GM19452 (cell line): Measurements from ENCODE around the gene HOXB5.

ENCODE experiments used
- ATAC-seq: cut with Tn5 transposase; IDR thresholded peaks from one replicate; pipeline ENCODE4 v1.9.1; 2021; ENCODE audit not compliant: unreplicated experiment

The HOXB5 gene

GRCh38 chr17:48617471-48618255 lies 24.1 kb upstream of the HOXB5 start:
- no peak for ATAC-seq

- ATAC-seq = no peak
Observed at GRCh38 chr17:48616717-48617470, 23.3 kb upstream of the HOXB5 start.

GRCh38 chr17:48615963-48616716 lies 22.6 kb upstream of the HOXB5 start:
- no peak for ATAC-seq

- ATAC-seq = no peak
Observed at GRCh38 chr17:48615047-48615962, 21.7 kb upstream of the HOXB5 start, which contains the start of gene HOXB8. TSS of gene HOXB8 (minus strand) at chr17:48615292. CDS start at chr17:48614704, 588 bp downstream.

GRCh38 chr17:48613862-48614694 lies 20.5 kb upstream of the HOXB5 start:
- ATAC-seq = no peak

- ATAC-seq = no peak
Observed at GRCh38 chr17:48612854-48613691, 19.5 kb upstream of the HOXB5 start.

- ATAC-seq = no peak
Observed at GRCh38 chr17:48612456-48612853, 18.9 kb upstream of the HOXB5 start.

- no peak for ATAC-seq
Observed at GRCh38 chr17:48611681-48612455, 18.3 kb upstream of the HOXB5 start.

GRCh38 chr17:48611213-48611612 lies 17.6 kb upstream of the HOXB5 start:
- no peak for ATAC-seq

GRCh38 chr17:48610282-48611211 lies 17.0 kb upstream of the HOXB5 start, which contains the start of gene HOXB7:
TSS of gene HOXB7 (minus strand) at chr17:48611017. CDS start at chr17:48610918, 99 bp downstream.
- ATAC-seq = no peak

- no peak for ATAC-seq
Observed at GRCh38 chr17:48609759-48610281, 16.2 kb upstream of the HOXB5 start.

- ATAC-seq = no peak
Observed at GRCh38 chr17:48609033-48609432, 15.5 kb upstream of the HOXB5 start.

- no peak for ATAC-seq
Observed at GRCh38 chr17:48608494-48608834, 14.9 kb upstream of the HOXB5 start.

GRCh38 chr17:48606892-48607614 lies 13.5 kb upstream of the HOXB5 start:
- no peak for ATAC-seq

GRCh38 chr17:48605991-48606891 lies 12.7 kb upstream of the HOXB5 start:
- no peak for ATAC-seq
